Activated CD4-positive, alpha-beta T cell treated with anti-CD3 and anti-CD28 coated beads, Interleukin-2, Interleukin-6, amounts not matched to agents 100 ng/mL and 50 ng/mL, durations not matched to agents 16 hours and 8 hours (primary cell): ENCODE measurements around the gene MARCHF9.
A peak's percentile ranks its signal among the peaks of the same experiment; 100 is the strongest.
"Not testable (repeated sequence)": the region's sequence is repeated elsewhere in the genome, so short reads cannot be mapped to it uniquely, and the experiment has no call there.

Experiments used
- DNase-seq: peaks from one replicate; pipeline ENCODE4 v3.0.0-alpha.2; 2020

MARCHF9 gene

GRCh38 chr12:57754411-57755193 lies at the start of gene MARCHF9:
MARCHF9 (plus strand) TSS chr12:57755103; CDS start chr12:57755529, 426 bp downstream.
- DNase-seq, result peak; percentile 89

GRCh38 chr12:57707250-57707649 lies 47.7 kb upstream of the MARCHF9 start:
- DNase-seq, result no peak

- DNase-seq, result no peak
These were observed 46.6 kb upstream of the MARCHF9 start for GRCh38 chr12:57708296-57708695.

GRCh38 chr12:57712701-57713100 lies 42.2 kb upstream of the MARCHF9 start:
- DNase-seq, result no peak

- no peak for DNase-seq
These were observed 41.7 kb upstream of the MARCHF9 start for GRCh38 chr12:57713209-57713608.

- not testable (repeated sequence) for DNase-seq
These were observed 39.7 kb upstream of the MARCHF9 start for GRCh38 chr12:57715036-57715748.

- no peak for DNase-seq
These were observed 39.1 kb upstream of the MARCHF9 start for GRCh38 chr12:57715786-57716185.

- DNase-seq, result no peak
These were observed 38.6 kb upstream of the MARCHF9 start for GRCh38 chr12:57716305-57716704.

GRCh38 chr12:57717131-57717530 lies 37.8 kb upstream of the MARCHF9 start:
- DNase-seq, result no peak

GRCh38 chr12:57717846-57718640 lies 36.9 kb upstream of the MARCHF9 start:
- DNase-seq, result no peak

- DNase-seq, result no peak
These were observed 36.0 kb upstream of the MARCHF9 start for GRCh38 chr12:57718641-57719528.

GRCh38 chr12:57719777-57720605 lies 34.9 kb upstream of the MARCHF9 start:
- DNase-seq, result no peak

- no peak for DNase-seq
These were observed 34.0 kb upstream of the MARCHF9 start for GRCh38 chr12:57720606-57721595.

- DNase-seq, result not testable (repeated sequence)
These were observed 32.9 kb upstream of the MARCHF9 start for GRCh38 chr12:57721846-57722608.

GRCh38 chr12:57722716-57723629 lies 31.9 kb upstream of the MARCHF9 start:
- DNase-seq, result no peak

GRCh38 chr12:57723630-57723962 lies 31.3 kb upstream of the MARCHF9 start:
- DNase-seq, result no peak

GRCh38 chr12:57724003-57724935 lies 30.6 kb upstream of the MARCHF9 start:
- DNase-seq, result no peak
